Fibroblast of skin of scalp (primary cell): ENCODE data around the gene GALNTL6.
"Not testable (repeated sequence)": the region's sequence is repeated elsewhere in the genome, so short reads cannot be mapped to it uniquely, and the experiment has no call there.

Source experiments
- DNase-seq: peaks from one replicate; pipeline ENCODE4 v3.0.0-alpha.2; 2013

Gene GALNTL6

GRCh38 chr4:172953896-172954568, 1140.8 kb downstream of the GALNTL6 start:
- no peak for DNase-seq

GRCh38 chr4:172956340-172956739, 1143.1 kb downstream of the GALNTL6 start:
- not testable (repeated sequence) for DNase-seq

GRCh38 chr4:172957216-172957615, 1144.0 kb downstream of the GALNTL6 start:
- no peak for DNase-seq

- no peak for DNase-seq
These were observed 1149.6 kb downstream of the GALNTL6 start for GRCh38 chr4:172962564-172963353.

GRCh38 chr4:172963498-172964294, 1150.5 kb downstream of the GALNTL6 start:
- DNase-seq, result no peak

GRCh38 chr4:172970189-172970588, 1157.0 kb downstream of the GALNTL6 start:
- DNase-seq, result not testable (repeated sequence)

- DNase-seq, result no peak
These were observed 1161.4 kb downstream of the GALNTL6 start for GRCh38 chr4:172974586-172974985.

- no peak for DNase-seq
These were observed 1162.5 kb downstream of the GALNTL6 start for GRCh38 chr4:172975651-172976229.

GRCh38 chr4:172977491-172978041, 1164.4 kb downstream of the GALNTL6 start:
- DNase-seq, result peak; percentile 17

- DNase-seq, result no peak
These were observed 1165.6 kb downstream of the GALNTL6 start for GRCh38 chr4:172978848-172979247.

GRCh38 chr4:172979332-172979731, 1166.1 kb downstream of the GALNTL6 start:
- no peak for DNase-seq

- no peak for DNase-seq
These were observed 1167.0 kb downstream of the GALNTL6 start for GRCh38 chr4:172980219-172980618.

- DNase-seq, result peak; percentile 80
These were observed 1169.0 kb downstream of the GALNTL6 start for GRCh38 chr4:172982151-172982590.

GRCh38 chr4:172983014-172983413, 1169.8 kb downstream of the GALNTL6 start:
- peak; percentile 53 for DNase-seq

- DNase-seq, result no peak
These were observed 1170.4 kb downstream of the GALNTL6 start for GRCh38 chr4:172983631-172984030.

- DNase-seq, result no peak
These were observed 1172.3 kb downstream of the GALNTL6 start for GRCh38 chr4:172985552-172985951.

- no peak for DNase-seq
These were observed 1172.9 kb downstream of the GALNTL6 start for GRCh38 chr4:172986114-172986513.

GRCh38 chr4:172989984-172990820, 1177.0 kb downstream of the GALNTL6 start:
- no peak for DNase-seq

- no peak for DNase-seq
These were observed 1179.6 kb downstream of the GALNTL6 start for GRCh38 chr4:172992648-172993378.

GRCh38 chr4:172995161-172995560, 1182.0 kb downstream of the GALNTL6 start:
- DNase-seq, result peak; percentile 27

GRCh38 chr4:172995704-172996103, 1182.5 kb downstream of the GALNTL6 start:
- DNase-seq, result no peak
